NCI-H460 (cell line): Measurements from ENCODE around the gene SLK. TPM values are rescaled to one million over a fixed set of nuclear protein-coding genes. Genes with fewer than 3 reads are reported as not detected.

Experiments used
- DNase-seq: peaks from one replicate; pipeline ENCODE4 v3.0.0-alpha.2; 2016; ENCODE audit warnings: low read depth; ENCODE audit errors: extremely low read depth
- total RNA-seq: library from RNA; depleted of rRNA; stranded (reverse); fragments of >200 nt; shearing (Covaris generic); gene quantifications from 2 replicates; pipeline ENCODE4 v1.2.3, GENCODE V29; 2014

The SLK gene
- total RNA-seq, 1 experiment from 2014 or later = 62.3 TPM

GRCh38 chr10:104031631-104032030 is 64.7 kb downstream of the SLK start:
- no peak for DNase-seq

DNA sequence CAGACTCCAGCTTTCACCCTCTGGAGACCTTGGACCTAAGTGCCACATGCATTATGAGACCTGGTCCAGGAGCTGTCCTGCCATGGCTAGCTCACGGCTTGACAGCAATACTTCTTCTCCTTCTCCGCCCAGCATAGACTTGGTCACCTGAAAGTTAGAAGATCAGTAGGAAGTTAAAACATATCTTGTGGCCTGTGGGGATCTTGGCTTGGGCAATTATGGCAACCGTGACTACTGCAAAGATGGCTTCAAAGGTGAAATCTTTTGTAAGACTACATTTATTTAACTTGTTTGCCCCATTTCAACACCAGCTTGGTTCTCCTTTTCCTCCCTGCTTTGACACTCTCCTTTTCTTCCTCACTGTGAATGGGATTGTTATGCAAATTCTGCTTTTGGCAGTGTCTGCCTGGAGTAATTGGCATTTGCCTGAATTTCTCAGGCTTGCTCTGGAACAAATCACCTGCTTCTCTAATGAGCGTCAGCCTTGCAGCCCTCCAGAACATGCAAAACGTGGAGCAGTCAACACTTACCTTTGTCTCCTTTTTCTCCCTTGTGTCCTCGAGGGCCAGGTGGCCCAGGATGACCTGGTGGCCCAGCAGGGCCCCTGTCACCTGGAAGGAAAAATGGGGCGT is 65.3 kb downstream of the SLK start:
- no peak for DNase-seq

DNA sequence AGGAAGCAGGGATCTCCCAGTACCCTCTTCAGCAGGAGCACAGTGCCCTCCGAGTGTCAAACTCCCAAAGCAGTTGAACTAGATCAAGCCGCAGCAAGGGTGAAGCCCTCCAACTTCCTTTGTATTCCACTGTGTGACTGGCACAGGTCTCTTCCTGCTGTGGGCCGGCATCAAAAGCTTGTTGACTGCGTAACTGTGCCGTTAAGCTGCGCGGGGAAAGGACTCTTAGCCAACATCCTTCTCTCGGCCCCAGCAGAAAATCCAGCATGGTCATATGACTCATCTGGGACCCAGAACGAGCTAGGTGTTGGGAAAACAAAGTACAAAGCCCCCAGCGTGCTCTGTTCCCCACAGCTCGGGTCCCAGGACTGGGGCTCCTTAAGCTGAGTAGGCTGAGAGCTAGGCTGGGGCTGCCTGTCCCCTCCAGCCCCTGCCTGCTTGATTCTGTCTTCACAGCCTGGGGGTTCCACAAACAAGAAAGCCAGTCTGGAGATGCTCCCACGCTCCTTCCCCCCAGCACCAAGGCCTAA is 66.5 kb downstream of the SLK start:
- no peak for DNase-seq

GRCh38 chr10:104033966-104034365 is 67.0 kb downstream of the SLK start:
- no peak for DNase-seq

GRCh38 chr10:104034401-104035193 is 67.7 kb downstream of the SLK start:
- no peak for DNase-seq

DNA sequence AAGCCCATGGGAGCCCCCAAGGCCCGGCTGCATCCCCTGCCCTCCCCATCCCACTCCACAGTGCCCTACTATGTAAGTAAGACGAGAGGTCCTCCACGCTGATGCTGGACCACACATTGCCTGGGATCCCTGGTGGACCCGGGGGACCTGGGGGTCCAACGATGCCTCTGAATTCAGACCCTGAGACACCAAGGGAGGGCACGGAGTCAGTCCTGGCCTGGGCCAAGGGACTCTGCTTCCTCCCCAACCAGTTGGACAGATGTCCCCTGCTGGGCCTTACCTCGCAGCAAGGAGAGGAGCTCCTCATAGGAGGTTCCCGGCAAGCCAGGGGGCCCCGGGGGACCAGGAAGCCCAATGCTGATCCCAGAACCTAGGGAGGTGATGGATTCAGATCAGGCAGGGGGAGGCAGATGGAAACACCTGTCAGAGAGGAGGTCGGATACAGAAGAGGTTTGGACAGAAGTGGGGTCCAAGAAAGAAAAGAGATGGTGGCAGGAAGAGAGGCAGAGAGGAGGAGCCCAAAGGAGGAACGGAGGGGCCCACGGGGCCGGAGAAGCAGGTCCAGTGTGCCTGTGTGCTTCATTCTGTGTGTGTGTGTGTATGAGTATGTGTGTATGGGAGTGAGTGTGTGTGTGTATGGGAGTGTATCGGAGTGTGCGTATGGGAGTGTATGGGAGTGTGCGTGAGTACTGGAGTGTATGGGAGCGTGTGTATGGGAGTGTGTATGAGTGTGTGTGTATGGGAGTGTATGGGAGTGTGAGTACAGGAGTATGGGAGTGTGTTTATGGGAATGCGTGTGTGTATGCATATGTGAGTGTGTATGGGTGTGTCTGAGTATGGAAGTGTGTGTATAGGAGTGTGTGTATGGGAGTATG is 68.5 kb downstream of the SLK start:
- DNase-seq = no peak

- no peak for DNase-seq
These were observed 69.1 kb downstream of the SLK start for GRCh38 chr10:104036069-104036384.

DNA sequence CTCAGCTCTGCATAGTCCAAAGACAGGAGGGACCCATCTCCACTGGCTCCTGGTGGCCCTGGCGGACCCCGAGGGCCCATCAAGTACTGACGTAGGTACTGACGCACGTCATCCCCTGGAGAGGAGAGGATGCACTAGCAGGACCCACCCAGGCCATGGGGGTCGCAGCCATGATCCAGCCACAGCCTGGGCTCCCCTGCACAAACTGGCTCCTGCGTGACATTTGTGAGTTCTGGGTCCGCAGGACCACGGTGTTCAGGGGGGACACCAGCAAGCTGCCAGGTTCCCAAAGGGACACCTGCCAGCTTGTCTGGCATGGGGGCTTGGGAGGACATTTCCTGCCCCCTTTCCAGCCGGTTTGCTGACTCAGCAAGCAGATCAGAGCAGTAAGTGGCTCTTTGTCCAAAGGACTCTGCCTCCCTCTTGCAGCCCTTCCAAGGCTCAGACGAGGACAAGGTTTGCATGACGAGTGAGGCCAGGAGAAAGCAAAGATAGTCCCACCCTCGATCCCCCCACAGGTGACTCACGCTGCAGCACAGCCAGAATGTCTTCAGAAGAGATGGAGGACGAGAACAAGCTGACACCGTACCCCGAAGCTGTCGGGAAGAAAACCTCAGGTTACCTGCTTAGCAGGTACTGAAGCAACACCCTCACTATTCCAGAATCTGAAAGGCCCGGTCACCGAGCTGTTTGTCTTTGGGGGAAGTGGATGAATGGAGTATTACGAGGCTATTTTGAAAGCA is 69.7 kb downstream of the SLK start:
- DNase-seq = no peak

DNA sequence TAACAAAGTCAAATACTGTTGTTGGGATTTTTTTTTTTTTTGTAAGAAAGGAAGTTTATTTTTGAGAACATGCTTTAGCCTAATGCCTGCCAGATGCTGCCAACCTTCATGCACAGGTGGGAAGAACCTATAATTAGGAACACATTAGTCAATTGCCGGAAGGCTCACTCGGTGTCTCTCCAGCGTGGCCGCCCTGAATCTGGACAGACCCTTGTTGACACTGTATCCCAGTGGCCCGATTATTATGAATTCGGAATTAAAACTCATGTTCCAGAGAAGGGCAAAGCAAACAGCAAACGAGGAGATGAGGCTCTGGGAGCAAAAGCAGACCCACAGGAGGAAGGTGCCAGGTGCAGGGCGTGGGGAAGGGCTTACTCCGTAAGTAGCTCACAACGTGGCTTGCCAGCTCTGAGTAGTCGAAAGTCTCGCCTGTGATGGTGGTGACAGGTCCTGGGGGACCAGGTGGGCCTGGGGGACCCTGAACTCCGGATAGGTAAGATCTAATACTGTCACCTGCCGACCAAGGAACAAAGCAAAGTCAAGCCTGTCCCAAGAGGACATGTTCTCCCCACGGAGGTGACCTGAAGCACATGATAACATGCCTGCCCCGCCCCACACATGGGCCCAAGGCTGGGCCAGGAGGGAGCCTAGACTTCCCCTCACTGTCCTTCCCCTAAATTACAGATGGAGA is 70.5 kb downstream of the SLK start:
- DNase-seq = no peak

- DNase-seq = no peak
These were observed 71.6 kb downstream of the SLK start for GRCh38 chr10:104038537-104038936.

DNA sequence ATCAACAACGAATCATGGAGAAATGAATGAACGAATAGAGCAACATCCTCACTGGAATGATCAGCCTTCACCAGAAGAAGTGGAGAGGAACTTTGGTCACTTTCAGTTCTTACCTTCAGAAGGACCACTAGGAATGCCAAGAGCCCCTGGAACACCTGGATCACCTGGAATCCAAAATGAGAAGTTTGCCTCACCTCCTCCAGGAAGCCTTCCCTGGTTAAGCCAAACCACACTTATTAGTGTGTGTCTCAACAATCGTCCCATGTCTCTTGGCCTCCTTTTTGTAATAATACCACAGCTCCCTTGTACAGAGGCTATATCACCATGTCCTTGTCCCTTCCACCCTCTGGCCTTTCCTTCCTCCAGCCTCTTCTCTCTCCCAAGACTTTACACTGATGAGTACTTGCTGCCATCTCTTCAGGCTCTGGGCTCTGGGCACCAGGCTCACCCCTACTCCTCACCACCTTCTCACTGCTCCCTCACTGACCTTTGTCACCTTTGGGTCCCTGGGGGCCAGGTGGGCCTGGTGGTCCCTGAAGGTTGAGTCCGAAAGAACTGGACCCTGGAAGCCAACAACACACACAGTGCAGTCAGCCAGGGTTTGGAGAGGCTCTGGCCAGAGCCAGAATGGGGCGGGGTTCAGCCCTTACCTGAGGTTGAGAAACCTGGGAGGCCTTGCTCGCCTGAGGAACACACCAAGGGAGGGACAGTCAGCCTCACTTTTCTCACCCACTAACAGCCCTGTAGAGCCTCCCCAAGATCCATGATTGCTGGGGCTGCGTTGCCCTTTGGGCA is 72.2 kb downstream of the SLK start:
- DNase-seq = no peak

DNA sequence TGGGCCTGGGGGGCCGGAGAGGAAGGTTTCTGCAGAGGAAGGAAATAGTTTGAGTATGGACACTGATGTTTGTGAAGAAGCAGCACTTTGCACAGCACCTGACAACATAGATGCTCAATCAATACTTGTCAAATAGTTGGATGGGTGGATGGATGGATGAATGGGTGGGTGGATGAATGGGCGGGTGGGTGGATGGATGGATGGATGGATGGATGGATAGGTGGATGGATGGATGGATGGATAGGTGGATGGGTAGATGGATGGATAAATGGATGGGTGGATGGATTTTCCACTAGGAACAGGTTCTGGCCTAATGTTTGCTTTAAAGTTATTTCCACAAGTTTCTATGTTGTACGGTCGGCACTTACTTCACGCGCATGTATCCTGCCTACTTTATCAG is 73.4 kb downstream of the SLK start:
- no peak for DNase-seq

DNA sequence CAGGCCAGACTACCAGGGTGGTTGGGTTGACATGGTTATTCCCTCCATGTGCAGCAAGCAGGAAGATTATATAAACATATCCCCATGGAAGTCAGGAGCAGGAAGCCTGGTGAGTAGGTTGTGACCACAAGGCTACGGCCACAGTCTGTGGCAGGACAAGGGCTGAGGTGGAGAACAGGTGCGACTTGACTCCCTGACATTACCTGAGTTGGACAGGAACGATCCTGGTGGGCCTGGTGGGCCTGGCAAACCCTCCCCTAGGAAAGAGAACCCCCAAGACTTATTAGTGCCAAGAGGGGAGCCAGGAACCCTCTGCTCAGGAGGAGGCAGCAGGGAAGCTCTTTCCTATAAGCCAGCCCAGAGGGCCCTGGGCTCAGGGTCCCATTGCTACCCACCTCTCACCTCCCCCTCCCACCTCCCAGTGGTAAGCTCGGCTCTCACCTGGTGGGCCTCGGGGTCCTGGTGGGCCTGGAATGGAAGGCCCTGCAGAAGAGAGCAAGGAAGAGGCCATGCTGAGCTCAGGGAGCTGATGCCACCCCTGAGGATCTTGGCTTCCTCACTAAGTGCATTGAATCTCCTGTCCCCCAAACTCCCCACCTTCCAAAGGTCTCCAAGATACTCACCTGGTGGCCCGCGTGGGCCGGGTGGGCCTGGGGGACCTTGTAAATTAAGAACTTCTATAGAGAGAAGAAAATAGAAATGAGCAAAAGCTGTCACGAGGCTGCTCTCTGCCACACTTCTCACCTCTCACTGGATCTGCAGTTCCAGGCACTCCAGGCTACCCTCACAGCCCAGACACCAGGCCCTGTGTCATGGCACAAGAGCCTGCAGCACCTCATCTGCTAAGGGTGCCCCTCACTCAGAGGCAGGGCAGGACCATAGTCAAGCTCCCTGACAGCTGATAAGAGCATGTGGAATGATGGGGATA is 74.2 kb downstream of the SLK start:
- no peak for DNase-seq

DNA sequence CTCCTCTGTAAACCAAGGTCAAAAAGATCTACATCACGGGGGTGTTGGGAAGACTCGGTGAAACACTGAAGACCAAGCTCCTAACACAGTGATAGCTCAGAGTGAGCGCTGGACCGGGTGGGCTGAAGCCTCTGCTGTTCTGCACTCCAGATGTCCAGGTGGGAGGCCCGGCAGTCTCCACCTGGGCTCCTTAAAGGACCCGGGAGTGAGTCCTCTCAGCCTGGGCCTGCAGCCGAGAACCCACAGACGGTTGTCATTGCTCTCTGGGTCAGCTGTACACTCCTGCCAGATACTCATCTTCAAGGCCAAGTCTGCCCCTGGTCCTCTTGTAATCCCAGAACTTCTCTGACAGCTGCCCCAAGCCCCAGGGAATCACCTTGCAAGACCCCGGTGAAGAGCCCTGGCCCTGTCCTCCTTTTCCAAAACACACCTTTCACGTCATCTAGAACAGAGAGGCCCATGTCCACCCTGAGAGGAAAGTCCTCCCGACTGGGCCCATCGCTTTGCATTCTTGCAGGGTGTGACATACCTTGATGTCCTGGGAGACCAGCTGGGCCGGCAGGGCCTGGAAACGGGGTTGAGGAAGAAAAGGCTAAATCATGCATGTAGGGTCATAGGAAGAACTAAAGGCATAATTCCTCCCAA is 75.1 kb downstream of the SLK start:
- no peak for DNase-seq

GRCh38 chr10:104043185-104043830 is 76.4 kb downstream of the SLK start:
- no peak for DNase-seq

DNA sequence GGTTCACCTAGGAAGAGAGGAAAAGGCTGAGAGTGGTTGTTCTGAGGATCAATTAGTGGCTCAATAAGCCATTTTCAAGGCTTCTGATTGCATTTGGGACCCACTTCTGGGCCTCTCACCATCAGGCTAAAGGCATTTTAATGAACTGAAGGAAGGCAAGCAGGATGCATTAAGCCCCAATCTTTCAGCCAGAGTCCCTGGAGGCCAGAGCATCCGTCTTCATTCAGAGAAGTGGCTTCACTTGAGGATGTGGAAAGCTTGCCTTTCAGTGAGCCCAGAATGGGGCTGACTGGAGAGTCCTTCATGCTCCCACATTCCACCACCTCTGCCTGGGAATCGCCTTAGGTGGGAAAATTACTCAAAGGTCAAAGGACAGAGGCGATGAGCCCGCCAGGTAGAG is 76.9 kb downstream of the SLK start:
- no peak for DNase-seq
